MM.1S (cell line): Measurements from ENCODE around the gene SUZ12.
"Not testable (repeated sequence)": the region's sequence is repeated elsewhere in the genome, so short reads cannot be mapped to it uniquely, and the experiment has no call there.

Experiments
- DNase-seq: peaks from one replicate; pipeline ENCODE4 v3.0.0-alpha.2; 2015
- H2AFZ ChIP-seq: fragments of 300-600 bp; sonication (generic); 2 replicates; pipeline ENCODE4 v1.6.0; 2016; ENCODE audit warnings: antibody characterized with exemption, low read length
- H3F3A ChIP-seq: fragments of 300-600 bp; sonication (generic); 2 replicates; pipeline ENCODE4 v1.6.1; 2016; ENCODE audit warnings: mild to moderate bottlenecking, antibody characterized with exemption, low read length, moderate library complexity, mixed read lengths; ENCODE audit not compliant: insufficient read depth
- H3K27ac ChIP-seq: fragments of 300-600 bp; sonication (generic); 2 replicates; pipeline ENCODE4 v1.5.1; 2016; ENCODE audit warnings: mild to moderate bottlenecking, low read length
- H3K27me3 ChIP-seq: fragments of 300-600 bp; sonication (generic); replicated peaks from 2 replicates; pipeline ENCODE4 v1.6.0; 2016; ENCODE audit warnings: low read length; ENCODE audit not compliant: insufficient read depth
- H3K36me3 ChIP-seq: fragments of 300-600 bp; sonication (generic); replicated peaks from 2 replicates; pipeline ENCODE4 v1.6.1; 2016; ENCODE audit warnings: mild to moderate bottlenecking, low read length, mixed read lengths; ENCODE audit not compliant: insufficient read depth
- H3K4me1 ChIP-seq: fragments of 300-600 bp; sonication (generic); 2 replicates; pipeline ENCODE4 v1.6.1; 2016; ENCODE audit warnings: low read length, mixed read lengths
- H3K4me2 ChIP-seq: fragments of 300-600 bp; sonication (generic); 2 replicates; pipeline ENCODE4 v1.6.0; 2016; ENCODE audit warnings: low read depth, low read length
- H3K4me3 ChIP-seq: fragments of 300-600 bp; sonication (generic); 2 replicates; pipeline ENCODE4 v1.5.1; 2016; ENCODE audit warnings: low read length, mixed read lengths
- H3K79me2 ChIP-seq: fragments of 300-600 bp; sonication (generic); 2 replicates; pipeline ENCODE4 v1.6.1; 2016; ENCODE audit warnings: mixed run types, low read length, mixed read lengths
- H3K9ac ChIP-seq: fragments of 300-600 bp; sonication (generic); 2 replicates; pipeline ENCODE4 v1.6.1; 2016; ENCODE audit warnings: low read length, mixed read lengths
- H3K9me2 ChIP-seq: fragments of 300-600 bp; sonication (generic); replicated peaks from 2 replicates; pipeline ENCODE4 v1.6.1; 2016; ENCODE audit warnings: mild to moderate bottlenecking, low read length, mixed read lengths; ENCODE audit not compliant: insufficient read depth
- H3K9me3 ChIP-seq: fragments of 300-600 bp; sonication (generic); replicated peaks from 2 replicates; pipeline ENCODE4 v1.6.1; 2016; ENCODE audit warnings: mild to moderate bottlenecking, low read length, mixed read lengths; ENCODE audit not compliant: insufficient read depth
- H4K20me1 ChIP-seq: fragments of 300-600 bp; sonication (generic); 2 replicates; pipeline ENCODE4 v1.6.1; 2016; ENCODE audit warnings: mild to moderate bottlenecking, low read length, moderate library complexity, mixed read lengths; ENCODE audit not compliant: insufficient read depth

The SUZ12 gene

GRCh38 chr17:32042266-32042665 lies 105.5 kb downstream of the SUZ12 start:
- H3K27ac ChIP-seq, H3K36me3 ChIP-seq, H3K9me2 ChIP-seq, H3K9me3 ChIP-seq, H2AFZ ChIP-seq, H3K4me1 ChIP-seq, H3K27me3 ChIP-seq, DNase-seq, H3K4me2 ChIP-seq, H3F3A ChIP-seq, H3K79me2 ChIP-seq, H4K20me1 ChIP-seq, H3K9ac ChIP-seq, H3K4me3 ChIP-seq: not testable (repeated sequence)

DNA sequence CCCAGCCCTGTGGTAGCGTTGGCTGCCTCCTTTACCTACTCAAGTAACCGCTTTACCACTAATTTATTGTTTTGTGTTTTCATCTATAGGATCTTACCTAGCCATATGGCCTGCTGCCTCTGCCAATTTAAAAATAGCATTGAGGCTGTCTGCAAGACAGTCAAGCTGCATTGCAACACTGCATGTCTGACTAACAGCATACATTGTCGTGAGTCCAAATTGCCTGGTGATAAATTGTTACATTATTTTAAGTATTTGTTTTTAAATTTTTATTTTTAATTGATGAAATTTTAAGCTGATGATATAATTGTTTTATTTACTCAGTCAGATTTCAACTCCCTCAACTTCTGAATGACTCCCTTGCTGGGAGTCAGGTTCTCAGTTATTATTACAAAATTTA lies 108.8 kb downstream of the SUZ12 start:
- H3K4me3 ChIP-seq, DNase-seq, H3K27me3 ChIP-seq, H3K79me2 ChIP-seq, H3K4me1 ChIP-seq, H2AFZ ChIP-seq, H3K9me2 ChIP-seq, H3F3A ChIP-seq, H4K20me1 ChIP-seq, H3K9me3 ChIP-seq, H3K27ac ChIP-seq, H3K4me2 ChIP-seq, H3K36me3 ChIP-seq, H3K9ac ChIP-seq: not testable (repeated sequence)

GRCh38 chr17:32047663-32048062 lies 110.9 kb downstream of the SUZ12 start:
- H3K4me2 ChIP-seq, H3K9me3 ChIP-seq, H3K9ac ChIP-seq, H2AFZ ChIP-seq, H3K27ac ChIP-seq, H3K79me2 ChIP-seq, H3K4me3 ChIP-seq, H3F3A ChIP-seq, H3K9me2 ChIP-seq, H3K4me1 ChIP-seq, DNase-seq, H3K36me3 ChIP-seq, H4K20me1 ChIP-seq, H3K27me3 ChIP-seq: not testable (repeated sequence)
